NCI-H345 treated with DMSO at 0.1 percent for 48 hours (cell line): ENCODE measurements around the gene MAP3K13.
"Not testable (repeated sequence)": the region's sequence is repeated elsewhere in the genome, so short reads cannot be mapped to it uniquely, and the experiment has no call there.

Experiments
- DNase-seq: peaks from one replicate; lab custom pipeline; 2025; ENCODE audit not compliant: unreplicated experiment; lab: John Stamatoyannopoulos, UW

The MAP3K13 gene

DNA sequence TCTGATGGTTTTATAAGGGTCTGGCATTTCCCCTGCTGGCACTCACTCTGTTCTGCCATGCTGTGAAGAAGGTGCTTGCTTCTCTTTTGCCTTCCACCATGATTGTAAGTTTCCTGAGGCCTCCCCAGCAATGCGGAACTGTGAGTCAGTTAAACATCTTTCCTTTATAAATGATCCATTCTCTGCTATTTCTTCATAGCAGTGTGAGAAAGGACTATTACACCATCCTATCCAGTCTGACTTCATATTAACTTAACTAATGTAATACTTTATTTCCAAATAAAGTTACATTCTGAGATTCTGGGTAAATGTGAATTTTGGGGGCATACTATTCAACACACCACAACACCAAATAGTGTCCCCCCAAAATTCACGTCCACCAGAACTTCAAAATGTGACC lies 22.2 kb upstream of the MAP3K13 start:
- no peak for DNase-seq

DNA sequence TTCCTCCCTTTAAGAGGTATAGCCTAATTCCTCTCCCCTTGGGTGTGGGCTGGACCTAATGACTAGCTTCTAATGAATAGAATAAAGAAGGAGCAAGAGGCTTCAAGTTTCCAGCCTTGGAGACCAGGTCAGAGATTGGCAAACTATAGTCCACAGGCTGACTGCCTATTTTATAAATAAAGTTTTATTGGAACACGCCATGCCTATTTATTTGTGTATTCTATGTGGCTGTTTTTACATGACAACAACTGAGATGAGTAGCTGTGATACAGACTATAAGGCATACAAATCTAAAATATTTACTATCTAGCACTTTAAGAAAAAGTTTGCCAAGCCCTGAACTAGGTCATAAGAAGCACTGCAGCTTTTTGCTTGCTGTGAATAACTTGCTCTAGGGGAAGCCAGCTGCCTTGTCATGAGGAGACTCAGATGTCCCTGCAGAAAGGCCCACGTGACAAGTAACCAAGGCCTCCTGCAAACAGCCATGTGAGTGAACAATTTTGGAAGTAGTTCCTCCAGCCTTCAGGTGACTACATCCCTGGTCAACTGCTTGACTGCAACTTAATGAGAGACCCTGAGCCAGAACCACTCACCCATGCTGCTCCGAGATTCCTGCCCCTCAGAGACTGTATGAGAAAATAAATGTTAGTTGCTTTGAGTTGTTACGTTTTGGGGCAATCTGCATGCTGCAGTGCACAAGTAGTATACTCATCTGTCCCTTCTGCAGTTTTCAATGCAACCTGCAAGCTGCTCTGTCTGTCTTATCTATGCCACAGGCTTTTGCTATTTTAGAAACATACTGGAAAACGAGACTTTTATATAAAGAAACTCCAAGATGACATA lies 21.1 kb upstream of the MAP3K13 start:
- DNase-seq, result no peak

DNA sequence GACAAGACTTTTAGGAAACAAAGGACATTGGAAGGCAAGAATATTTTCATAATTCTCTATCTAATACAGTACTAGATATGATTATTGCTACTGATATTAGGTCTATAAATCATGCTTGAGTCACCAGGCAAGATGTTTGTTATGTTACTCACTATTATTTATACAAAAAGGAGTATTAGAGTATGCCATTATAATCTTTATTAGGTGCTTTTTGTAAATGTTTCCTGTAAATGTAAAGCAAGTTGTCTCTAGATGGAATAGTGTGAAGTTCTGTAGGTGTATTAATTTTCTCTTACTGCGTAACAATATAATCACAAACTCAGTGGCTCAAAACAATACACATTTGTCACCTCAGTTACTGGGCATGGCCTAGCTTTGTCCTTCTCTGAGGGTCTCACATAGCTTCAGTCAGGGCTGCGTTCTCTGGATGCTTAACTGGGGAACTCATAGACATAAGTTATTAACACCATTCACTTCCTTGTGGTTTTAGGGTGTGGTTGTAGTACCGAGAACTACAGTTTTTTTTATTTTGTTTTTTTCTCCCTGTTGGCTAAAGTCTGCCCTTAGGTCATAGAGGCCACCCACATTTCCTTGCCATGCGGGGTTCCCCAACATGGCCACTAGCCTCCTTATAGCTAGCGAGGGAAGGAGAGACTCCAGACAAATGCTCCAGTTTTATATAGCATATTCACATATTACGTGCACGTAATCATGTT lies 20.3 kb upstream of the MAP3K13 start:
- DNase-seq, result no peak

DNA sequence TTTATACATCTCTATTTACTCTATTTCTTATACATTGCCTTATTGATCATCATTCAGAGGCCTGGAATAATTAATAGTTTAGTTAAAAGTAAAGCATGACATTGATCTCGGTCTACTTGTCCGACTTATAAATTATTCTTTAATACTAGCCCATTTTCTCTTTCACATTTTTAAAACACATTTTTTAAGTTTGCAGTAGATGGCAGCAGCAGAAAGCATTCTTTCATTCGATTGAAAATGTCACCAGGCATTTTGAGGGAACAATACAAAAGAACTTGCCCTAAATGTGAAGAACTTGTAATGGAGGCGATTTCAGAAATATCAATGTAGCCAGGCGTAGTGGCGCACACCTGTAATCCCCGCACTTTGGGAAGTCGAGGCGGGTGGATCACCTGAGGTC lies 15.5 kb upstream of the MAP3K13 start:
- no peak for DNase-seq

DNA sequence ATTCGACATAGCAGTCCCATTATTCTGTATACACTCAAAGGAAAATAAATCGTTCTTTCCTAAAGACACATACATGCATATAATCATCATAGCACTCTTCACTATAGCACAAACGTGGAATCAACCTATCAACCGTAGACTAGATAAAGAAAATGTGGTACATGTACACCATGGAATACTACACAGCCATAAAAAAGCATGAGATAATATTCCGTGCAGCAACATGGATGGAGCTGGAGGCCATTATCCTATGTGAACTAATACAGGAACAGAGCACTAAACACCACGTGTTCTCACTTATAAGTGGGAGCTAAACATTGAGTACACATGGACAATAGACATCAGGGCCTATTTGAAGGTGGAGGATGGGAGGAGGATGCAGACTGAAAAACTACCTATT lies 12.1 kb upstream of the MAP3K13 start:
- no peak for DNase-seq

DNA sequence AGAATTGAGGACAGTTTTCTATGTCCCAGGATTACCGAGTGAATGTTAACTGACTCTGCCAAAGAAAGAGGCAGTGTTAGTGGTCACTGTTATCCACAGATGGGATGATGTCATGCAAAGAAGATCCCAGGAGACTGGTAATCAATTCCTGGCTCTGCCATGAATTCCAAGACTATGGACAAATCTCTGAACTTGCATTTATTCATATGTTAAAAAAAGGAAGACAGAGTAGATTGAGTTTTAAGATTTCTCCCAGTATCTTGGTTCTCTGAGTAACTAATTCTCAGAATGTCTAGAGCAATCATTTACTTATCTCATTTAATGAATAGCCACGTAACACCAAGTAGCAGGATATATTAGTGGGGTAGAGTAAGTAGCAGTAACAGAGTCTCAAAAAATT lies 11.5 kb upstream of the MAP3K13 start:
- DNase-seq, result no peak

DNA sequence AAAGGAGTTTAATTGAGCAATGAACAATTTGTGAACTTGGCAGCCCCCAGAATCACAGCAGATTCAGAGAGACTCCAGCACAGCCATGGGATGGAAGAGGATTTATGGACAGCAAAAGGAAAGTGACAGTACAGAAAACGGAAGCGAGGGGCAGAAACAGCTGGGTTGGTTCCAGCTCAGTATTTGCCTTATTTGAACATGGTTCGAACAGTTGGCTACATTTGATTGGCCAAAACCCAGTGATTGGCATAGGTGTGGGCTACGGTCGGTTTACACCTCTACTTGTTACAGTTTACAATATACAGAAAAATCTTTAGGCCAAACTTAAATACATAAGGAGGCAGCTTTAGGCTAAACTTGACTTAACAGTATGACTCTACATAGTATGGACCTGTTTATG lies 9.7 kb upstream of the MAP3K13 start:
- no peak for DNase-seq

DNA sequence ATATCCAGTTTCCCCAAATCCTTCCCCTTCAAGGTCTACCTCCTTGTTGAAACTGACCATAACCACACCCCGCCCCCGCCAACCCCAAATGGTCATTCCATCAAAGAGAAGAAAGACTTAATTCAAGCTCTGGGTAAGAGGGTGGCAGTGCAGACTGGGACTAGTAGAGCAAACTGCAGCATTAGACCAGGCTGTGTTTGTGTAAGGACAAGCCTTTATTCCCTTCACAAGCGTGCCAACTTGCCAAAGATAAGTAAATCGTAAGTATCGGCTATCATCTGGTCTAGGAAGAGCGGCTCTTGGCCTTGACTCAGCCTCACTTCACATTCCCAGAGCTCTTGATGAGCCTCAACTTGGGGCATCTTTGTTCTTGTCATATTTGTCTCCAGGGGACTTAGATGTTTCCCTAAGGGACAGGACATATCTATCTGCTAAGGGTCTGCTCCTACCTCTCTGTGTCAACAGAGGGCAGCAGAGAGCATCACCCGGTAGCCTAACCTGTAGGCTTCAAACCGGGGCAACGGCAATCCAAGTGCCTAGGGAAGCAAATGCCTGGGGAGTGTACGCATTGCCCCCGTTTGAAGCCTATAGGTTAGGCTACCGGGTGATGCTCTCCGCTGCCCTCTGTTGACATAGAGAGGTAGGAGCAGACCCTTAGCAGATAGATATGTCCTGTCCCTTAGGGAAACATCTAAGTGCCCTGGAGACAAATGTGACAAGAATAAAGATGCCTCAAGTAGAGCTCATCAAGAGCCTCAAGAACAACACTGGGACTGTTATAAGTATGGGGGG lies 8.9 kb upstream of the MAP3K13 start:
- peak; percentile 23 for DNase-seq

DNA sequence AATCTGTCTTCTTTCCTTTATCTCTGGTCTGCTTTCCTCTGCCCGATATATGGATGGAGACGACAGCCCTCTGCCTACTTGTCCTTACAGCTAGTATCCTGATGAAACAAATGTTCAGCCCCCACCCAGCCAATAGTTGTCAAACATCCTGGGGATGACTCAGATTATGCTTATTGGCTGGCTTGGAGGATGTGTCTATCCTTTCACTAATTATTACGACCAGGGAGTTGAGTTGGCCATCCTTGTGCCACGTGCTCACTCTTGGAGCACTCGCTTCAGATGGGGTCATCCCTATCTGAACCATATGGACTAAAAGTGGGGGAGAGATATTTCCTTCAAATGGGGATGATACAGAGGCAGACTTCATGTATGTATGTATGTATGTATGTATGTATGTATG lies 6.4 kb upstream of the MAP3K13 start:
- no peak for DNase-seq

DNA sequence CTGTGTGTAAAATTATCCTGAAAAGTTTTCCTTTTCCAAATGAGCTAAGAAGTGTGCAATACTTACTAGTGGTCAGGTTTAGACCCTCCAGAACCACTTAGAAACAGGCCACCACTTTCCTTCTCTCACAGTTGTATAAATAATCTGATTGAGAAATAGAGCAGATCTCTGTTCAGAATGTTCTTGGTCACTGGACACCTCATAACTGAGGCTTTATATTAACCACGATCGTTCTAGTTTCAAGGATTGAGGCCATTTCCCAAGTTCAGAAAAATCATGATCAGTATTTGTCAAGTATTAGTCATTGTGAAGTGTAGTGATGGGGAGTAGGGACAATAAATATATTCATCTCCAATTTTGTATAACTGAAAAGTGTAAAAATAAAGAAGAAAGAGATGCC lies 1.0 kb upstream of the MAP3K13 start:
- DNase-seq, result no peak

DNA sequence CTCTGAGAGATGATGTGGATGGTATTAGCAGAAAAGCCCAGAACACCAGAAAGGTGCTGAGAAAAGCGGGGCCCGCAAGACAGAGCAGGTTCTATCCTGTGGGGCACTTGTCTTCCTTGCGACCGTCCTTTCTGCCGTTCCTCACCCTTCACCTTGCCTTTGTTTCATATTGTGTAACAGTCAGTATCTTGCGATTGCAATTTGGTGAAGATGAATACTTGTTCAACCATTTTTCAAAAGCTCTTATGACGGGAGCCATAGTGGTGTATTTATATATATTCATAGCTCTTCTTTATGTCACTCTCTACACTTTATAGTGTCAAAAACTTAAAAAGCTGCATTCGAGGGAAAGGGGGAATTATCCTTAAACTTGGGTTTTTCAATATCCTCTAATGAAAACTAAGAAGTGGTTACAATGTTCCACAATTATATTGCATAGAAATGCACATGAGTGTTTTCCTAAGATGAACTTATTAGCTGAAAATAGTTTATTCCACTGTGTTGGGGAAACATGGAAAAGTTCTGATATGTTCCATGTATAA lies 797 bp downstream of the MAP3K13 start:
- no peak for DNase-seq

DNA sequence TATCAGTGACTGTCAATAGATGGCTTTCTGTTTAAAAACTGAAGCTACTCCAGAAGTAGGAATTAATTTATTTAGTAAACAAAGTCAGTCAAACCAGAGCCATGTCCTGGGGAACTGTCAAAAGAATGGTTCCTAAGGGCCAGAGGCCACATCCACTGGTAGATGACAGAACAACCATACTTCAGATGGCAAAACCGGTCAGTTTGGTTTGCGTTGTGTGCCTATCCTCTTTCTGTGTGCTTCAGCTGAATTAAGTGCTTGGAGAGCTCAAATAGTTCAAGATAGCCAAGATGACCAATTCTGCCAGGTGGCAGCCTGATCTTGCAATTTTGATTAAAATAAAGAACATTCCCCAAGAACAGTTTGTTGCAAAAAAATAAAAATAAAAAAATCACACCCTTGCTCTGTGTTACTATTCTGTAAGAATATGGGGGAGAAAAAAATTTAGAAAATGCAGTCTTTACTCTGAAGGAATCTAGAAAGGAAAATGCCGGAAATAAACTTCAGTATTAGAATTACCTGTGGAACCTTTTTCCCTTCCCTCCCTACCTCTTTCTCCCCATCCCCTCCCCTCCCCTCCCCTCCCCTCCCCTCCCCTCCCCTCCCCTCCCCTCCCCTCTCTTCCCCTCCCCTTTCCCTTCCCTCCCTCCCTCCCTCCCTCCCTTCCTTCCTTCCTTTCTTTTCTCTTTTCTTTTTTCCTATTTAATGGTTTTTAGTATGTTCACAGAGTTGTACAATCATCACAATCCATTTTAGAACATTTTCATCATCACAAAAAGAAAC lies 2.5 kb downstream of the MAP3K13 start:
- no peak for DNase-seq

DNA sequence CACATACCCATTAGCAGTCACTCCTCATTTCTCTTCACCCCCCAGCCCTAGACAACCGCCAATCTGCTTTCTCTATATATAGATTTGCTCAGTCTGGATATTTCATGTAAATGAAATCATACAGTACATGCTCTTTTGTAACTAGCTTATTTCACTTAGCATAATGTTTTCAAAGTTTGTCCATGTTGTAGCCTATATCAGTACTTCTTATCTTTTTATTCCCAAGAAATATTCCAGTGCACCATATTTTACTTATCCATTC lies 3.1 kb downstream of the MAP3K13 start:
- no peak for DNase-seq

DNA sequence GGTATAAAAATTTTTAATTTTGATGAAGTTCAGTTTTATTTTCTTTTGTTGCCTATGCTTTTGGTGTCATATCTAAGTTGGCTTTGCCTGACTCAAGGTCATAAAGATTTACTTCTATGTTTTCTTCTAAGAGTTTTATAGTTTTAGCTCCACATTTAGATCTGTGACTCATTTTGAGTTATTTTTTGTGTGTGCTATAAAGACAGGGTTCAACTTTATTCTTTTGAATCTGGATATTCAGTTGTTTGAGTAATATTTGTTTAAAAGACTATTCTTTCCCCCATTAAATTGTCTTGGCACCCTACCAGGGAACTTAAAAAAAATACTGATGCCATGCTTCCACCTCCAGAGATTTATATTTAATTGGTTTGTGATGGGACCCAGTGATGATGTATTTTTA lies 4.0 kb downstream of the MAP3K13 start:
- no peak for DNase-seq

DNA sequence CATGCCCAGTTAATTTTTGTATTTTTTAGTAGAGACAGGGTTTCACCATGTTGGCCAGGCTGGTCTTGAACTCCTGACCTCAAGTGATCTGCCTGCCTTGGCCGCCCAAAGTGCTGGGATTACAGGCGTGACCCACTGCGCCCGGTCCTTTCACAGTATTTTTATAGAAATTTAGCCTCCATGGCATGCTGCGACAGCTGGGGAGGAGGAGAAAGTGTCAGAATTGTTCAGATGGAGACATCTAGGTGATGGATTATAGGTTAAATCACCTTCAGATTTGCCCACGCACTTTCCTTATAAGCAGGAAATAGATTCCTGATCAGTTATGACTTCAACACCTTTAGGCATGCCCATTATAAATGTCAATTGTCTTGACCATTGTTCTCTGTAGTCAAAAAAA lies 7.4 kb downstream of the MAP3K13 start:
- not testable (repeated sequence) for DNase-seq

DNA sequence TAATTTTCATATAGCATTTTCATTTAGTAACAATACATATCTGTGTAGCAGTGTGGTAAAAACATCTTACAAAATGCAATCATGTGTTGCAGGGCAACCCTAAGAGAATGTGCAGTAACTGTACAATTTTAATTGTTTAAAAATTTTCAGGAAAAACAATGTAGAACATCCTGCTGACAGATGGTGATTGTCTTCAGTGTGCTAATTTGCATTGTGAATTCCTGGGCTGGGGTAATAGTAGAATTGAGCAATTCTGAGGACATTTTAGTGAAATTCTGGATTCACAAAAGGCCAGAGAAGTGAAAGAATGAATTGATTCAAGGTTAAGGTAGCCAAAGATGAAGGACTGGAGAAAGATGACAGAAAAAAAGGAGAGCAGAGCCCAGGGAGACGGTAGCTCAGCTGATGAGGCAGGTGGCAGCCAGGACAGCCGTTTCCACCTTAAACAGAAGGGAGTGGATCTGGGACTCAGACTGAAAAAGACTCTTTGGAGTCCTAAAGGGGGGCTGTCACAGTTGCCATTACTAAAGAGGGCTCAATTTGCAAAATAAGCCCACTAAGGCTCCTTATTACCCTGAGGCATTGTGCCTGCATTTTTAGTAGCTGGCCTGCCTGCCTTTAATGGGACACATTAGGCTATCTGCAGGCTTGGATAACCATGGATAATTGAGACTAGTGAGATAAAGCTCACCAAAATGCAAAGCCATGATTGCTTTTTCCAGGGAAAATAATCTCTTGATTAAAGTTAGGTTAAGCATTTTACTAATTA lies 8.6 kb downstream of the MAP3K13 start:
- no peak for DNase-seq

DNA sequence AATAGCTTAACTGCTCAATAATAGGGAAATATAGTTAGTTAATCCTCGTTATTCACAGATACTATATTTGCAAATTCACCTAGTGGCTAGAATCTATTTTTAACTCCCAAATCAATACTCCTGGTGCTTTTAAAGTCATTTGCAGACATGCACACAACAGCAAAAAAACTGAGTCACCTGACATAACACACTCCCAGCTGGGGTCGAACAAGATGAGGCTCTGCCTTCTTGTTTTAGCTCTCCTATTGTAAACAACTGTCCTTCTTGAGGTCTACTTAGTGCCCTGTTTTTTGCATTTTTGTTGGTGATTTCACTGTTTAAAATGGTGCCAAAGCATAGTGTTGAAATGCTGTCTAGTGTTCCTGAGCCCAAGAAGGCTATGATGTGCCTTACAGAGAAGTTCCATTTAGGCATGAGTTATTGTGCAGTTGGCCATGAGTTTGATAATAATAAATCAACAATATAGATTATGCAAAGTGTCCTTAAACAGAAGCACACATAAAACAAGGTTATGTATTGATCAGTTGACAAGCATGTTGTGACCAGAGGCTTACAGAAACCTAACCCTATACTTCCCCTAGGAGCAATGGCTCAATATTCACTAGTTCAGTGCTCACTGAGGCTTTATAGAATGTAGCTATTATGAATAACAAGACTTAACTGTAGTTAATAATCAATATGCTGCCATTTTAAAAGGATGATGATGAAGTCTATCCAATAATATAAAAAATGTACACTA lies 18.6 kb downstream of the MAP3K13 start:
- DNase-seq, result no peak

DNA sequence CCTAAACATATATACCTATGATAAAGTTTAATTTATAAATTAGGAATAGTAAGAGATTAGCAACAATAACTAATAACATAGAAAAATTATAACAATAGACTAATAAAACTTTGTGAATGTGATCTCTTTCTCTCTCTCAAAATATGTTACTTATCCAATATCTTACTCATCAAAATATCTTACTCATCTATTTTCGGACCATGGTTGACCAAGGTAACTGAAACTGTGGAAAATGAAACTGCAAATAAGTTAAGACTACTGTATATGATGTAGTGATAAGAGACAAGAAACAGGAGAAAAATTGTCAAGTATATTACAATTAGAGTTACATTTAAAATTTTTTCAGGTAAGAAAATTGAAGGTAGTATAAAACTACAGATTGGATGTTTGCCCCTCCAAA lies 19.2 kb downstream of the MAP3K13 start:
- no peak for DNase-seq

DNA sequence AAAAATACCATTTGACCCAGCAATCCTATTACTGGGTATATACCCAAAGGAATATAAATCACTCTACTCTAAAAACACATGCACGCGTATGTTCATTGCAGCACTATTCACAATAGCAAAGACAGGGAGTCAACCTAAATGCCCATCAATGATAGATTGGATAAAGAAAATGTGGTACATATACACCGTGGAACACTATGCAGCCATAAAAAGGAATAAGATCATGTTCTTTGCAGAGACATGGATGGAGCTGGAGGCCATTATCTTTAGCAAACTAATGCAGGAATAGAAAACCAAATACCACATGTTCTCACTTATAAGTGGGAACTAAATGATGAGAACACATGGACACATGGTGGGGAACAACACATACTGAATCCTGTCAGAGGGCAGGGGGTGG lies 23.6 kb downstream of the MAP3K13 start:
- not testable (repeated sequence) for DNase-seq

DNA sequence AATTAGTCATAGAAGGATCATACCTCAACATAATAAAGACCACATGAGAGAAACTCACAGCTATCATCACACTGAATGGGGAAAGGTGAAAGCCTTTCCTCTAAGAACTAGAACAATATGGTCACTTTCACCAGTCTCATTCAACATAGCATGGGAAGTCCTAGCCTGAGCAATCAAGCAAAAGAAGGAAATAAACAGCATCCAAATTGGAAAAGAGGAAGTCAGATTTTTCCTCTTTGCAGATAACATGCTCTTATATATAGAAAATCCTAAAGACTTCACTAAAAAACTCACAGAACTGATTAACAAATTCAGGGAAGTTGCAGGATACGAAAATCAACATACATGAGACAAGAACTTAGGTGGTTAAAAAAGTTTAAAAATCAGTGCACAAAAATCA lies 24.7 kb downstream of the MAP3K13 start:
- DNase-seq, result no peak
